Ectodermal cell (in vitro differentiated cells): ENCODE measurements around the gene LIX1L.

Source experiments
- H3K27ac ChIP-seq: 2 replicates; pipeline ENCODE4 v1.7.0; 2013; ENCODE audit warnings: mild to moderate bottlenecking, low read depth, low read length; ENCODE audit not compliant: insufficient read depth, poor library complexity, severe bottlenecking
- H3K27me3 ChIP-seq: 2 replicates; pipeline ENCODE4 v1.7.0; 2013; ENCODE audit warnings: mild to moderate bottlenecking, low read length; ENCODE audit not compliant: insufficient read depth, control insufficient read depth, poor library complexity, severe bottlenecking
- H3K36me3 ChIP-seq: one replicate; pipeline ENCODE4 v1.7.0; 2013; ENCODE audit warnings: low read length; ENCODE audit not compliant: control insufficient read depth, insufficient read depth
- H3K4me1 ChIP-seq: one replicate; pipeline ENCODE4 v1.7.0; 2013; ENCODE audit warnings: low read length; ENCODE audit not compliant: control insufficient read depth, insufficient read depth
- H3K4me3 ChIP-seq: 2 replicates; pipeline ENCODE4 v1.7.0; 2013; ENCODE audit warnings: low read depth, low read length, control low read depth; ENCODE audit not compliant: insufficient read depth
- H3K9me3 ChIP-seq: 2 replicates; pipeline ENCODE4 v1.7.0; 2013; ENCODE audit warnings: mild to moderate bottlenecking, low read length, moderate library complexity; ENCODE audit not compliant: control insufficient read depth
- WGBS, 2 experiments: methylation state at CpG; one replicate each; pipeline ENCODE4 v1.1.7; 2013; ENCODE audit warnings: missing lambda C conversion rate in 2 of 2; 5-methylcytosine and 5-hydroxymethylcytosine counted together

The LIX1L gene

DNA sequence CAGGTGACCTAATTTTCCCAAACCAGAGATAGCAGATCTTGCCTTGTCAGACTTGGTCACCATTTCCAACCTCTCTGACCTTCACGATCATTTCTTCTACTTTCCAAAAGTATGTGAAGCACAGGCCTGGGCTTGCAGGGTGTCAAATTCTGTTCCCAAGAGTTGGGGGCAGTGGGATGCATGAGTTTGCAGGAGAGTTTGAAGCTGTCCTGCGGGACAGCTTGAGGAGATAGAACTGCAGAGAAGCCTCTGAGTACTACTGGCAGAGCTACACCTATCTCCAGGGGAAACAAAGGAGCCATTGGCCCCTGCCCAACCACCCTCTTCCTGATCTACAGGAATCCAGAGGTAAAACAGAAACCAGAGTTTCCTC lies 27.3 kb upstream of the LIX1L start:
- Histone ChIP-seq H3K4me3 (no peak overlapping the region), H3K4me1 (peaks cover 16% of the 10 kb centered on the region), H3K9me3 (no peaks in the 10 kb centered on the region), H3K27me3 (no peaks in the 10 kb centered on the region), H3K27ac (no peak overlapping the region), H3K36me3 (no peaks in the 10 kb centered on the region)
- WGBS, 2 experiments = 83 to 88% methylated on average over 2 of the region's 2 CpGs

DNA sequence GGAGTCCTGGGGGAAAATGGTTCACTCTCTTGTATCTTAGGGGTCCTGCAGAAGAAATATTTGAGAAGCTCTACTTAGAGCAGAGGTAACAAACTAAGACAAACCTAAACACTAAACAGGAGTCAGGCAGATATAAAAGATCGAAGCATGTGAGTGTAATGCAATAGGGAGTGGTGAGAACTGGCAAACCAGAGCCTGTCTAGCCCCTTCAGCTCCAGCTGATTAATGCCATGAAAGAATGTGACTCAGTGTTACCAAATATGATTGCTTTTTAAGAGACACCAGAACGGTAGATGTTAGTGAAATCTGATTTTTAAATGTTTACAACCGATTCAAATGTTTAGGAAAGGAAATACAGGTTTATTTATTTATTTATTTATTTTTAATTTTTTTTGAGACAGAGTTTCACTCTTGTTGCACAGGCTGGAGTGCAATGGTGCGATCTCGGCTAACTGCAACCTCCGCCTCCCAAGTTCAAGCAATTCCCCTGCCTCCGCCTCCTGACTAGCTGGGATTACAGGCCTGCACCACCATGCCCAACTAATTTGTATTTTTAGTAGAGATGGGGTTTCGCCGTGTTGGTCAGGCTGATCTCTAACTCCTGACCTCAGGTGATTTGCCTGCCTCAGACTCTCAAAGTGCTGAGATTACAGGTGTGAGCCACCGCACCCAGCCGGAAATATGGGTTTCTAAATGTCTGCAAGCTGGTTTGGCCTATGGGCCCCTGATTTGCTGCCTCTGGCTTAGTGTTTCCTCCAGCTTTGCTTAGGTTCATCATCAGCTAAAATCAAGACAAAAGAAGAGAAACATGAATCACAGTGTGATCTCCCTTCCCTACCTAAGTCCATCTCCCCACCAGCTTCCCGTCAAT lies 26.4 kb upstream of the LIX1L start:
- no peak overlapping the region for H3K4me3 ChIP-seq
- no peak overlapping the region for H3K27ac ChIP-seq
- WGBS, 2 experiments = 95 to 97% methylated on average over 10 to 12 of the region's 12 CpGs
- peaks cover 21% of the 10 kb centered on the region for H3K4me1 ChIP-seq
- H3K9me3 ChIP-seq = no peaks in the 10 kb centered on the region
- no peaks in the 10 kb centered on the region for H3K27me3 ChIP-seq
- H3K36me3 ChIP-seq = no peaks in the 10 kb centered on the region

DNA sequence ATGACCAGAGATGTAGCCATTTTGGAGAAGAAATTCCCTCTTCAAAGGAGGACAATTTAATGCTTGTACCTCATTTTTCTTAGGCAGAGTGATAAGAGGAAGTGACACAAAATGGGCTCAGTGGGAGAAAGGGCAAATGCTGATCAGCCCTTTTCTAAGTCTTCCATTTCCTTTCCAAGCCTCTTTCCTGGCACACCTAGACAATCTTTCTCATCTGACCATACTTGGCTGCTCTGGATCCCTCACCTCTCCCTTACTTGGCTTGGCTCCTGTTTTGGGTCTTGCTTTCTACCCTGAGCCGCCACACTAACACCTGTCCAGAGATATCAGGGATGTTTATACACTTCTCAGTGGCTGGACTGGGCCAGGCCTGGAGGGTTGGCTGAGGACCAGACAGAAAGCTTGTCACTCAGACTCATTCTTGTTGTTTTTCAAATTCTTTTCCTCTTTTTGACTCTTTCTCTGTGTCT lies 25.4 kb upstream of the LIX1L start:
- Histone ChIP-seq H3K4me3 (no peak overlapping the region), H3K4me1 (peaks cover 30% of the 10 kb centered on the region), H3K27me3 (no peaks in the 10 kb centered on the region), H3K27ac (no peak overlapping the region), H3K9me3 (no peaks in the 10 kb centered on the region), H3K36me3 (no peaks in the 10 kb centered on the region)
- WGBS, 2 experiments = 90 to 100% methylated on average over 1 of the region's 1 CpG

DNA sequence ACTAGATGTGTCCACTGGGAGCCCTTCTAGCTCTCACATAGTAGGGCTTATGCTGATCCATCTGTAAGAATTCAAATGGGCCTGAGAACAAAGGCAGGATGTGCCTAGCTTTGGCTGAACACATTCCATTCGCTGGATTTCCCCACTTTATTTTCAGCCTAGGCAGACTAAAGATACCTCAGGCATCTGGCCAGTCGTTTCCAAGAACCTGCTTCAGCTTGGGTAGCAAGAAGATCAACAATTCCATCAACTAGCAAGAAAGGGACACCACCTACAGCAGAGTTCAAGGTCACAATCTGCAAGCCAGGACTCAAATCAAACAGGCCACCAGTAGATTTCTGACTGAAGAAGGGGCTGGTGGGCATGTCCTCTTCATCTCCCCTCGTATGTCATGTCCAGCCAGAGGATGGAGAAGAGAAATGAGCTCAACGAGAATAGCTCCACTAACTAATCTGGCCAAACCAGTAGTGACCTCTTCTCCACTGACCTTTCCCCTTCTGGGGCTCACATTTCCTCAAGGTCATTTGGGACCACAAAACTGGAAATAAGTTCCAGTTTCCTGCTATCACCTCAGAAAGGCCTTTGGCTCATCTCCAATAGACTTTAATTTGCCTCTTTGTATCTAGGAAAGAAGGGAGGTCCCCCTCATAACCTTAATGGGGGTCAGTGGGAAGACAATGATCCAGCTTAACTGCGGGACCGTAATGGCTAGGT lies 24.4 kb upstream of the LIX1L start:
- no peak overlapping the region for H3K27ac ChIP-seq
- no peaks in the 10 kb centered on the region for H3K27me3 ChIP-seq
- 90 to 91% methylated on average over 6 of the region's 6 CpGs for WGBS, 2 experiments
- no peaks in the 10 kb centered on the region for H3K9me3 ChIP-seq
- peaks cover 37% of the 10 kb centered on the region for H3K4me1 ChIP-seq
- H3K36me3 ChIP-seq = no peaks in the 10 kb centered on the region
- no peak overlapping the region for H3K4me3 ChIP-seq

DNA sequence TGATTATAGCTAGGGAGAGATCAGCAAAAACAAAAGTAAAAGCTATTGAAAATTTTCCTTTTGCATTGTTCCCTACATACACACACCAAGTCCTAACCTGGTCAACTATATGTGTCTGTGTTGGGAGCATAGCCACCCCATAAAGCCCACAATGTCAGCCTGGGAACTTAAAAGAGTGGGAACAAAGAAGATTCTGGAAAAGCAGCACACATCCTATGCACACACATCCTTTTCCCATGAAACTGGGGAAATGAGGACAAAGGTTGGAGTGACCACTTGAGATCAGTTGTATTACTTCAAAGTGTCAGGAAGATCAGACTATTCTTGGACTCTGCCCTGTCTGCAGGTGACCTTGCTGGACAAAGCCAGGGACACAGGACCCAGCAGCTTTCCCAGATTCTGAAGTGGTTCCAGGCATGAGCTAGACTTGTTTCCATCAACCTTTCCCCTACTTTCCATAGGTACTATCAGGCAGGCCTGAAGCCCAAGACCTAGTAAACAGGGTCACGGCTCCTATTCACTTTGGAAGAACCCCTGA lies 22.7 kb upstream of the LIX1L start:
- Histone ChIP-seq H3K27me3 (no peaks in the 10 kb centered on the region), H3K9me3 (no peaks in the 10 kb centered on the region), H3K4me1 (peaks cover 30% of the 10 kb centered on the region), H3K27ac (no peak overlapping the region), H3K4me3 (no peak overlapping the region), H3K36me3 (no peaks in the 10 kb centered on the region)
- 88 to 97% methylated on average over 1 of the region's 1 CpG for WGBS, 2 experiments

GRCh38 chr1:145979746-145980456 lies 22.1 kb upstream of the LIX1L start:
- H3K36me3 ChIP-seq = no peaks in the 10 kb centered on the region
- H3K4me3 ChIP-seq = no peak overlapping the region
- 64 to 65% methylated on average over 7 of the region's 7 CpGs for WGBS, 2 experiments
- H3K27ac ChIP-seq = peak overlapping the region; percentile 64
- H3K4me1 ChIP-seq = peaks cover 25% of the 10 kb centered on the region
- no peaks in the 10 kb centered on the region for H3K27me3 ChIP-seq
- no peaks in the 10 kb centered on the region for H3K9me3 ChIP-seq

GRCh38 chr1:145978854-145979745 lies 21.3 kb upstream of the LIX1L start:
- H3K27me3 ChIP-seq = no peaks in the 10 kb centered on the region
- peaks cover 24% of the 10 kb centered on the region for H3K4me1 ChIP-seq
- 19 to 21% methylated on average over 9 of the region's 9 CpGs for WGBS, 2 experiments
- H3K4me3 ChIP-seq = peak overlapping the region; percentile 8
- peak overlapping the region; percentile 79 for H3K27ac ChIP-seq
- no peaks in the 10 kb centered on the region for H3K36me3 ChIP-seq
- no peaks in the 10 kb centered on the region for H3K9me3 ChIP-seq

DNA sequence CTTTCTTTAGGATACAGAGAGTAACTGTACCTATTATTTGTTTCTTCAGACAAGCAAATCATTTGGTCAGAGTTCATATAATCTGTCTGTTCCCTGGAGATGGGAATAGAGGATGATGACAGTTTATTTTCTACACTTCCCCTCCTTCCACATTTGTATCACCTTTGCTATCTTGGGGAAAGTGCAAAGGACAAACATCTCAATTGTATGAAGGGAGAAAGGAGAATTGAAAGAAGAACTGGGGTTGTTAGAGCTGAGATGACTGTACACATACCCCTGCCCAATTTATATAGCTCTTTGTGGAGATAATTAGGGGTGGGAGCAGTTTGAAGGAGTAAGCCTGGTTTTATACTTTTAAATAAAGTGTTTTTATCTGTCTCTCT lies 20.6 kb upstream of the LIX1L start:
- Histone ChIP-seq H3K4me1 (peaks cover 24% of the 10 kb centered on the region), H3K9me3 (no peaks in the 10 kb centered on the region)

More for the DNA sequence above, 20.6 kb upstream of the LIX1L start:
- Histone ChIP-seq H3K36me3 (no peaks in the 10 kb centered on the region), H3K27ac (no peak overlapping the region), H3K27me3 (no peaks in the 10 kb centered on the region), H3K4me3 (no peak overlapping the region)
